NCI-H2081 (cell line): ENCODE data around the gene OR13D1.
"Not testable (repeated sequence)": the region's sequence is repeated elsewhere in the genome, so short reads cannot be mapped to it uniquely, and the experiment has no call there.

Experiments
- DNase-seq, 2 experiments: peaks; one replicate each; lab custom pipeline; 2025; lab: John Stamatoyannopoulos, UW

The OR13D1 gene

DNA sequence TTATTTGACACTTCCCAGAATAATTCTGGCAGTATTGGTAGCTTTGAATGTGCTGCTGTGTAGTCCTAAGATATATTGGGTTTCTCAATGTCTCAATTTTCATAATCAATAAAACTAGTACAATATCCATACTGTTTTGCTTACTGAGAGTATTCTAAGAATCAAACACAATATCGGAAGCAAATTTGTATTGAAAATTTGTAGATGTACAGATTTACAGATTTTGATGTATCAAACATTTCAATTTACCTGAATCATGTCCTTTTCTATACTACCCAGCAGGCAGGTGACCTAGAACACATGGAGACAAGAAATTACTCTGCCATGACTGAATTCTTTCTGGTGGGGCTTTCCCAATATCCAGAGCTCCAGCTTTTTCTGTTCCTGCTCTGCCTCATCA is at the start of gene OR13D1:
TSS of gene OR13D1 (plus strand) at position 301 of the 400 bp plus-strand sequence. CDS start at position 301, 0 bp downstream.
- no peak for DNase-seq

DNA sequence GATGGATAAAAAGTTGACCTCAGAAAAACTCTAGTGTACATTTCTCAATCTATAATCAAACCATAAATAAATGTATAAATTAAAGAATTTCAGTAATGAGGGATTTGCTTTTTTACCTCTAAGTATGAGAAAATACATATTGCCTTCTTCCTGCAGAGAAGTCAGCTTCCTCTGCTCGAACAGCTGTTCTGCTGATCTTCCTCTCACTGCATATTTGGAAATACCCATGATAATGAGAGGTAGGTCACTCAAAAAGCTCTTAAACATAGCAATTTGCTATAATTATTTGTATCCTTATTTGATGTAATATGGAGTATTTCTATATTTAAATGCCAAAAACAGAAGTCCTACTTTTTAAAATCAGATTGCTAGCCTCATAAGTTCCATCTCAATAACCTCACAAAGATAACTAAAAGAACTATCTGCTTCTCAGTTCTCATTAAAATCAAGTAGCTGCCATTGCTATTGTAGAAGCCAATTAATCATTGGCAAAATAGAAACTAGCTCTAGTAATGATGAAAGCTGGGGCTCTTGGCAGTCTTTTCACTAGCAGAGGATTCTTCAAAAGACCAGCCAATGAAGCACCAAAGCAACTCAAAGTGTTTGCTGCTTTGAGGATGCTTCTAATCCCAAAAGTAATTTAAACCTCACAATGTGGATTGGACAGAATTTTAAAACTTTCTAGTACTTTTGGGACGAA is 35.7 kb upstream of the OR13D1 start:
- no peak for DNase-seq

GRCh38 chr9:104675611-104676010 is 18.7 kb upstream of the OR13D1 start:
- DNase-seq, result no peak

- DNase-seq, result peak; percentile 56 to 59
These were observed 11.7 kb upstream of the OR13D1 start for GRCh38 chr9:104682642-104683041.

- no peak for DNase-seq
These were observed 8.2 kb upstream of the OR13D1 start for GRCh38 chr9:104686081-104686480.

- DNase-seq, result no peak
These were observed 6.0 kb downstream of the OR13D1 start for GRCh38 chr9:104700306-104700705.

GRCh38 chr9:104708737-104709136 is 14.4 kb downstream of the OR13D1 start:
- DNase-seq, result not testable (repeated sequence)

- DNase-seq, result no peak
These were observed 17.3 kb downstream of the OR13D1 start for GRCh38 chr9:104711604-104712003.

GRCh38 chr9:104725014-104725413 is 30.7 kb downstream of the OR13D1 start:
- DNase-seq, result peak; percentile 5 to 11

GRCh38 chr9:104738452-104738851 is 44.1 kb downstream of the OR13D1 start:
- no peak for DNase-seq

- DNase-seq, result no peak
These were observed 46.3 kb downstream of the OR13D1 start for GRCh38 chr9:104740621-104741020.

DNA sequence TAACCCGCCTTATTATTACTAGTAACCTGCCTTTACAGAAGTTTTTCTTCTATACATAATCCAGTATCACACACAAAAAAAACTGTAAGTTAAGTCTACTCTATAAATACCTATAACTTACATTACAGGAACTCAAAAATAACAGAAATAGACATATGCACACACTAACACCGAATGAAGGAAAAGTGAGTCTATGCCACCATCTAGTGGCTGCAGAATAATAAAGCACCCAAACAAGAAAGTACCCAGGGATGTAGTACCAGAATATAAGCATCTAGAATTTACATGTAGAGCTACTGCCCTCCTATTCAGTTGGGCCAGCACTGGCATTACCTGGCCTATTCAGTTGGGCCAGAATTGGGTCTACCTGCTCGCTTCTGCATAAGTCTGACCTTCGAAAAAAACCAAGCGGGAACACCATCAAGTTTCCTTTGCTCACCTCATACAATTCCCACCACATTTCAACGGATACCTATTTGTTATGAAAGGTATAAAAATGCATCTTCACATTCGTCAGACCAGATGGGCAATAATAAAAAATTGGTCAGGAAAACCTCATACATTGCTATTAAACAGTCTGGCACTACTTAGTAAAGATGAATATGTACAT is 49.2 kb downstream of the OR13D1 start:
- peak; percentile 51 to 75 for DNase-seq
